ENCODE data around the gene KCND3. TPM values are rescaled to one million over a fixed set of nuclear protein-coding genes. Genes with fewer than 3 reads are reported as not detected.

KCND3 gene
- polyA plus RNA-seq, 1 donor (not counting 4 experiments of a cell fraction or from before 2014, with no cell fraction given), result 0.21 TPM

GRCh38 chr1:111955755-111956154, 33.7 kb downstream of the KCND3 start:
- FAIRE-seq (peak; percentile 20), DNase-seq (ENCODE audit: low read depth, low spot score) (no peak)
- Histone ChIP-seq H4K20me1 (ENCODE audit: control insufficient read depth, extremely low read depth, insufficient read depth, low read length) (no peaks in the 10 kb centered on the region), H3K27ac (ENCODE audit: control insufficient read depth, insufficient read depth, low read length) (no peak overlapping the region), H3K4me3 (ENCODE audit: control insufficient read depth in 2 of 3, extremely low read depth in 1 of 3, insufficient read depth in 2 of 3, low read depth in 1 of 3, low read length in 3 of 3) (no peak overlapping the region), H3K79me2 (ENCODE audit: control insufficient read depth, insufficient read depth, low read length) (no peaks in the 10 kb centered on the region), H3K9me1 (ENCODE audit: control insufficient read depth, extremely low read depth, insufficient read depth, low read length) (no peaks in the 10 kb centered on the region), H3K4me1 (ENCODE audit: control insufficient read depth, extremely low read depth, insufficient read depth, low read length) (peaks cover 13% of the 10 kb centered on the region), H3K36me3 (ENCODE audit: control insufficient read depth in 2 of 2, extremely low read depth in 1 of 2, insufficient read depth in 2 of 2, low read length in 2 of 2) (no peaks in the 10 kb centered on the region), H2AFZ (ENCODE audit: control insufficient read depth, low read length) (no peak overlapping the region), H3K4me2 (ENCODE audit: control insufficient read depth, extremely low read depth, insufficient read depth, low read depth, low read length) (no peak overlapping the region), H3K9me3 (ENCODE audit: control insufficient read depth, low read depth, low read length) (no peaks in the 10 kb centered on the region), H3K27me3 (ENCODE audit: control insufficient read depth, extremely low read depth, insufficient read depth, low read length) (no peaks in the 10 kb centered on the region), H3K9ac (ENCODE audit: control insufficient read depth, extremely low read depth, insufficient read depth, low read length) (no peak overlapping the region)
- dilution Hi-C loops (cut with MboI; ENCODE audit: extremely low pct_ligation_motif_present, low sequenced_read_pairs), result no loop called here
- TF ChIP-seq CTCF (optimal IDR thresholded peaks at IDR 0.05 in 1 of 3, IDR thresholded peaks at IDR 0.05 in 1 of 3, conservative IDR thresholded peaks at IDR 0.05 in 1 of 3; ENCODE audit: extremely low read depth in 1 of 3, insufficient read depth in 2 of 3, low read length in 3 of 3), result no peak
- TF ChIP-seq EZH2 (IDR thresholded peaks at IDR 0.05; ENCODE audit: low read length), result no peak

- Histone ChIP-seq H3K36me3 (ENCODE audit: control insufficient read depth in 2 of 2, extremely low read depth in 1 of 2, insufficient read depth in 2 of 2, low read length in 2 of 2) (no peaks in the 10 kb centered on the region), H3K4me3 (ENCODE audit: control insufficient read depth in 2 of 3, extremely low read depth in 1 of 3, insufficient read depth in 2 of 3, low read depth in 1 of 3, low read length in 3 of 3) (no peak overlapping the region), H3K9me3 (ENCODE audit: control insufficient read depth, low read depth, low read length) (no peaks in the 10 kb centered on the region), H2AFZ (ENCODE audit: control insufficient read depth, low read length) (no peak overlapping the region), H4K20me1 (ENCODE audit: control insufficient read depth, extremely low read depth, insufficient read depth, low read length) (no peaks in the 10 kb centered on the region), H3K79me2 (ENCODE audit: control insufficient read depth, insufficient read depth, low read length) (no peaks in the 10 kb centered on the region), H3K27me3 (ENCODE audit: control insufficient read depth, extremely low read depth, insufficient read depth, low read length) (no peaks in the 10 kb centered on the region), H3K9ac (ENCODE audit: control insufficient read depth, extremely low read depth, insufficient read depth, low read length) (no peak overlapping the region), H3K27ac (ENCODE audit: control insufficient read depth, insufficient read depth, low read length) (no peak overlapping the region), H3K9me1 (ENCODE audit: control insufficient read depth, extremely low read depth, insufficient read depth, low read length) (no peaks in the 10 kb centered on the region), H3K4me2 (ENCODE audit: control insufficient read depth, extremely low read depth, insufficient read depth, low read depth, low read length) (no peak overlapping the region), H3K4me1 (ENCODE audit: control insufficient read depth, extremely low read depth, insufficient read depth, low read length) (peaks cover 20% of the 10 kb centered on the region)
- dilution Hi-C loops (cut with MboI; ENCODE audit: extremely low pct_ligation_motif_present, low sequenced_read_pairs), result no loop called here
- TF ChIP-seq EZH2 (IDR thresholded peaks at IDR 0.05; ENCODE audit: low read length), result no peak
- no peak for TF ChIP-seq CTCF (optimal IDR thresholded peaks at IDR 0.05 in 1 of 3, IDR thresholded peaks at IDR 0.05 in 1 of 3, conservative IDR thresholded peaks at IDR 0.05 in 1 of 3; ENCODE audit: extremely low read depth in 1 of 3, insufficient read depth in 2 of 3, low read length in 3 of 3)
- FAIRE-seq (no peak), DNase-seq (ENCODE audit: low read depth, low spot score) (no peak)
Measured at GRCh38 chr1:111953797-111954196, 35.7 kb downstream of the KCND3 start.

Measured in keratinocyte (primary cell).